ENCODE measurements around the gene RSPO3.

RSPO3 gene

GRCh38 chr6:127154509-127154908, 36.0 kb downstream of the RSPO3 start:
- DNase-seq (ENCODE audit: low spot score) = no peak

- DNase-seq (ENCODE audit: low spot score) = no peak
Measured at GRCh38 chr6:127160484-127160883, 42.0 kb downstream of the RSPO3 start.

- DNase-seq (ENCODE audit: low spot score) = no peak
Measured at GRCh38 chr6:127162836-127163235, 44.4 kb downstream of the RSPO3 start.

- DNase-seq (ENCODE audit: low spot score) = no peak
Measured at GRCh38 chr6:127164036-127164435, 45.6 kb downstream of the RSPO3 start.

- peak; percentile 15 for DNase-seq (ENCODE audit: low spot score)
Measured at GRCh38 chr6:127164565-127164964, 46.1 kb downstream of the RSPO3 start.

GRCh38 chr6:127173156-127173940, 54.9 kb downstream of the RSPO3 start:
- no peak for DNase-seq (ENCODE audit: low spot score)

GRCh38 chr6:127176146-127176545, 57.7 kb downstream of the RSPO3 start:
- DNase-seq (ENCODE audit: low spot score) = no peak

- no peak for DNase-seq (ENCODE audit: low spot score)
Measured at GRCh38 chr6:127177030-127177922, 58.8 kb downstream of the RSPO3 start.

- no peak for DNase-seq (ENCODE audit: low spot score)
Measured at GRCh38 chr6:127177923-127178231, 59.4 kb downstream of the RSPO3 start.

- DNase-seq (ENCODE audit: low spot score) = no peak
Measured at GRCh38 chr6:127178746-127179145, 60.3 kb downstream of the RSPO3 start.

GRCh38 chr6:127180426-127180825, 62.0 kb downstream of the RSPO3 start:
- no peak for DNase-seq (ENCODE audit: low spot score)

GRCh38 chr6:127182501-127182900, 64.0 kb downstream of the RSPO3 start:
- no peak for DNase-seq (ENCODE audit: low spot score)

GRCh38 chr6:127185437-127185995, 67.0 kb downstream of the RSPO3 start:
- no peak for DNase-seq (ENCODE audit: low spot score)

GRCh38 chr6:127186889-127187288, 68.4 kb downstream of the RSPO3 start:
- peak; percentile 25 for DNase-seq (ENCODE audit: low spot score)

GRCh38 chr6:127188744-127189143, 70.3 kb downstream of the RSPO3 start:
- DNase-seq (ENCODE audit: low spot score) = no peak

- peak; percentile 20 for DNase-seq (ENCODE audit: low spot score)
Measured at GRCh38 chr6:127190552-127190951, 72.1 kb downstream of the RSPO3 start.

GRCh38 chr6:127191716-127192115, 73.2 kb downstream of the RSPO3 start:
- no peak for DNase-seq (ENCODE audit: low spot score)

GRCh38 chr6:127192911-127193541, 74.6 kb downstream of the RSPO3 start:
- DNase-seq (ENCODE audit: low spot score) = no peak

- no peak for DNase-seq (ENCODE audit: low spot score)
Measured at GRCh38 chr6:127195833-127196232, 77.4 kb downstream of the RSPO3 start.

GRCh38 chr6:127198549-127198948, 80.1 kb downstream of the RSPO3 start:
- DNase-seq (ENCODE audit: low spot score) = no peak

GRCh38 chr6:127199470-127199869, 81.0 kb downstream of the RSPO3 start:
- DNase-seq (ENCODE audit: low spot score) = no peak

- no peak for DNase-seq (ENCODE audit: low spot score)
Measured at GRCh38 chr6:127200114-127200513, 81.6 kb downstream of the RSPO3 start.
